ENCODE data around the gene NBPF15. TPM values are rescaled to one million over a fixed set of nuclear protein-coding genes. Genes with fewer than 3 reads are reported as not detected.
A peak's percentile ranks its signal among the peaks of the same experiment; 100 is the strongest.
"Not testable (repeated sequence)": the region's sequence is repeated elsewhere in the genome, so short reads cannot be mapped to it uniquely, and the experiment has no call there.

NBPF15 gene, protein sequence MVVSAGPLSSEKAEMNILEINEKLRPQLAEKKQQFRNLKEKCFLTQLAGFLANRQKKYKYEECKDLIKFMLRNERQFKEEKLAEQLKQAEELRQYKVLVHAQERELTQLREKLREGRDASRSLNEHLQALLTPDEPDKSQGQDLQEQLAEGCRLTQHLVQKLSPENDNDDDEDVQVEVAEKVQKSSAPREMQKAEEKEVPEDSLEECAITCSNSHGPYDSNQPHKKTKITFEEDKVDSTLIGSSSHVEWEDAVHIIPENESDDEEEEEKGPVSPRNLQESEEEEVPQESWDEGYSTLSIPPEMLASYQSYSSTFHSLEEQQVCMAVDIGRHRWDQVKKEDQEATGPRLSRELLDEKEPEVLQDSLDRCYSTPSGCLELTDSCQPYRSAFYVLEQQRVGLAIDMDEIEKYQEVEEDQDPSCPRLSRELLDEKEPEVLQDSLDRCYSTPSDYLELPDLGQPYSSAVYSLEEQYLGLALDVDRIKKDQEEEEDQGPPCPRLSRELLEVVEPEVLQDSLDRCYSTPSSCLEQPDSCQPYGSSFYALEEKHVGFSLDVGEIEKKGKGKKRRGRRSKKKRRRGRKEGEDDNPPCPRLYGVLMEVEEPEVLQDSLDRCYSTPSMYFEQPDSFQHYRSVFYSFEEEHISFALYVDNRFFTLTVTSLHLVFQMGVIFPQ
- 10 to 100 TPM; 12.9 to 24.0 (median 20.7) TPM for total RNA-seq

DNA sequence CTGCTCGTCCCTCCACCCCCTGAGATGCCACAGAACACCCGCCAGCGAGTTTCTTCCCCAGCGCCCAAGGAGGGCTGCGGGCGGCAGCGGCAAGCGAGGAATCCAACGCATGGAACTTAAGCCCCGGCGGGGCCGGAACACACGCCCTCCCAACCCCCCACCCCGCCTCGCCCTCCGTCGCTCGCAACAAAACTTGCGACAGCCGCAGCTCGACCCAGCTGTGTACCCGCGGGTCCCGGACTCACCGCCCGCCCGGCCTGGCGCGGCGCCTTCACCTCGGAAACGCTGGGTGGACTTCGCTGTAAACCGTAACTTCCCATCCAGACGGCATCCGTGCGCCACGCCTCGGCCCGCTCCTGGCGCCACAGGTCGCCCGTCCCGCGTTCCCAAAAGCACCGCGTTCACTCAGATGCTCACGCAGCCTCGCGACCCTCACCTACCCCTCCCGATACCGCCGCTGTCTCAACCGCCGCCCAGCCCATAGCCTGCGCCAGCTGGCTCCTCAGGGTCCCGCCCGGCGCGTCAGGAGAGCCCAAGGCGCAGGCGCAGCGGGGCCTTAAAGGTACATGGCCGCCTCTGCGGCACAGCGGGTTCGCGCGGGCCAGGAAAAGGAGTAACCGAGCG lies at the start of gene NBPF15:
Gene NBPF15 (minus strand): TSS at position 534 of the 624 bp plus-strand sequence. CDS start 21,666 bp downstream, outside the sequence.
- DNase-seq (ENCODE audit: low spot score in 2 of 2): peak; percentile 19 to 35
- WGBS, 2 donors: 0% methylated on average over 26 of the region's 71 CpGs; no CpG with 5 or more reads in 1 of the 2 donors
- not testable (repeated sequence) for H3K9me3 ChIP-seq, H3K27me3 ChIP-seq, H3K36me3 ChIP-seq, H3K4me1 ChIP-seq
- TF ChIP-seq POLR2A (IDR thresholded peaks at IDR 0.05): peak in 1 of 2 donors; percentile 17
- H3K4me3 ChIP-seq: peak within 1 kb of the TSS; percentile 58 to 72 (median 66)
- H3K27ac ChIP-seq: peak within 1 kb of the TSS in 3 of 4 donors; percentile 52 to 71 (median 64)

DNA sequence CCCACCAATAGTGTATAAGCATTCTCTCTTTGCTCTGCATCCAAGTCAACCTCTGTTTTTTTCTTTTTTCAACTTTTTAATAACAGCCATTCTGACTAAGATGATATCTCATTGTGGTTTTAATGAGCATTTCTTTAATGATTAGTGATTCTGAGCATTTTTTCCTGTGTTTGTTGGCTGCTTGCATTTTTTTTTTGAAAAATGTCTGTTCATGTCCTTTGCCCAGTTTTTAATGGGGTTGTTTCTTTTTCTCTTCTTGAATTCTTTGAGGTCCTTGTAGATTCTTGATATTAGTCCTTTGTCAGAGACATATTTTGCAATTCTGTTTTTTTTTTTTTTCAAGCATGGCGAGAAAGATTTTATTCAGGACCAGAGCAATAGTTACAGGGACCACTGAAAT lies 35.0 kb upstream of the NBPF15 start:
- not testable (repeated sequence) for DNase-seq (ENCODE audit: low spot score in 2 of 2); H3K36me3 ChIP-seq; H3K4me3 ChIP-seq; H3K27ac ChIP-seq; H3K27me3 ChIP-seq; H3K9me3 ChIP-seq; H3K4me1 ChIP-seq
- WGBS, 2 donors: 89 to 100% methylated on average over 1 of the region's 1 CpG

DNA sequence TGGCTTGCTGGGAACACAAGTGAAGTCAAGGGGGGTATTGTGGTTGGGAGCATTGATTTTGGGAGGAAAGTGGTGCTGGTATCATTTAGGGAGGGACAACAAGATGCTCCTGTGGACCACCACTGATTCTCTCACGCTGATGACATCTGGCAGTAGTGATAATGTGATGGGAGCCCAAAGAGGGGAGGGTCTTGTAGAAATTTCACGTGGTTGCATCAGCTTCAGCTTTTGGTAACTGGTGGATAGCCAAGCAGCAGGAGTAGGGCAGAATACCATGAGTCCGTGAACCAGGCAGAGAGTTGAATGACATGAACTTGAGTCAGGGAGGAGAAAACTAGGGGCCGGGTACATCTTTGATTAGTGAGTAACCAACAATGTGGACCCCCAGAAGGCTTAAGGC lies 32.7 kb upstream of the NBPF15 start:
- not testable (repeated sequence) for H3K4me3 ChIP-seq; H3K4me1 ChIP-seq; H3K27ac ChIP-seq; H3K36me3 ChIP-seq; DNase-seq (ENCODE audit: low spot score in 2 of 2); H3K27me3 ChIP-seq; H3K9me3 ChIP-seq
- WGBS, 2 donors: 59 to 67% methylated on average over 3 of the region's 4 CpGs

DNA sequence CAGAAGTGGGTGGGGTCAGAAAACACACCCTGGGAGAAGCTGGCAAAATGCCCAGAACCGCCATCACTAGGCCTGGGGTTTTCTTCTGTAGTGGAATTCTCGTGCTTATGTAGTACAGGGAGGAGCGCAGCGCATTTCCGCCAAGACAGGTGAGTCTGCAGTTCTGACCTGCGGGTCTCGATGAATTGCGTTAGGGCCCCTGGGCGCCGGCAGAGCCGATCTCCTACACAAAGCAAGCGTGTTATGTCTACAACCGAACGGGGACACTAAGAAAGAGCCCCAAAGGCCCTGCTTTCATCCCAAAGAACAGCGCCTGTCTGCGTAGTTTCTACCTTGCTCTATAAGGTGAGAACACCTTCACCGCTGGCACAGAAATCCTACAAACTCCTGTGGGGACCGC lies 28.9 kb upstream of the NBPF15 start:
- H3K27me3 ChIP-seq; H3K4me1 ChIP-seq; H3K4me3 ChIP-seq; H3K36me3 ChIP-seq; H3K27ac ChIP-seq; DNase-seq (ENCODE audit: low spot score in 2 of 2); H3K9me3 ChIP-seq: not testable (repeated sequence)
- WGBS, 2 donors: no CpG with 5 or more reads among the region's 18 CpGs

DNA sequence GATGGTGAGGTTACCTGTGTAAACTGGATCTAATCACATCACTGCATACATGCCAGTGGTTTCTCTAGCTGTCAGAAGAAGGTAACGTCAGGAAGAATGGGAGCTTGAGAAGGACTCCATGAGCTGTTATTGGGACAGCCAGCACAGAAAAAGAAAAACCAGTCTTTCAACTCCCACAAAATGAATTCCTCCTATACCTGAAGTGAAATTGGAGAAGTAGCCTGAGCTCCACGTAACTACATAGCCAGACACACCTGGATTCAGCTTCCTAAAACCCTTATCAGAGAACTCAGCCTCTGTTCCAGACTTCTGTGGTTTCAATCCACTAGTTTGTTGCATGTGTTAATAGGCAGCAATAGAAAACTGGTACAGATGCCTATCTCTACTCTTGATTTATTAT lies 25.5 kb upstream of the NBPF15 start:
- not testable (repeated sequence) for H3K4me3 ChIP-seq; DNase-seq (ENCODE audit: low spot score in 2 of 2); H3K9me3 ChIP-seq; H3K36me3 ChIP-seq; H3K27ac ChIP-seq; H3K4me1 ChIP-seq; H3K27me3 ChIP-seq
- 45 to 94% methylated on average over 1 to 2 of the region's 2 CpGs for WGBS, 2 donors

DNA sequence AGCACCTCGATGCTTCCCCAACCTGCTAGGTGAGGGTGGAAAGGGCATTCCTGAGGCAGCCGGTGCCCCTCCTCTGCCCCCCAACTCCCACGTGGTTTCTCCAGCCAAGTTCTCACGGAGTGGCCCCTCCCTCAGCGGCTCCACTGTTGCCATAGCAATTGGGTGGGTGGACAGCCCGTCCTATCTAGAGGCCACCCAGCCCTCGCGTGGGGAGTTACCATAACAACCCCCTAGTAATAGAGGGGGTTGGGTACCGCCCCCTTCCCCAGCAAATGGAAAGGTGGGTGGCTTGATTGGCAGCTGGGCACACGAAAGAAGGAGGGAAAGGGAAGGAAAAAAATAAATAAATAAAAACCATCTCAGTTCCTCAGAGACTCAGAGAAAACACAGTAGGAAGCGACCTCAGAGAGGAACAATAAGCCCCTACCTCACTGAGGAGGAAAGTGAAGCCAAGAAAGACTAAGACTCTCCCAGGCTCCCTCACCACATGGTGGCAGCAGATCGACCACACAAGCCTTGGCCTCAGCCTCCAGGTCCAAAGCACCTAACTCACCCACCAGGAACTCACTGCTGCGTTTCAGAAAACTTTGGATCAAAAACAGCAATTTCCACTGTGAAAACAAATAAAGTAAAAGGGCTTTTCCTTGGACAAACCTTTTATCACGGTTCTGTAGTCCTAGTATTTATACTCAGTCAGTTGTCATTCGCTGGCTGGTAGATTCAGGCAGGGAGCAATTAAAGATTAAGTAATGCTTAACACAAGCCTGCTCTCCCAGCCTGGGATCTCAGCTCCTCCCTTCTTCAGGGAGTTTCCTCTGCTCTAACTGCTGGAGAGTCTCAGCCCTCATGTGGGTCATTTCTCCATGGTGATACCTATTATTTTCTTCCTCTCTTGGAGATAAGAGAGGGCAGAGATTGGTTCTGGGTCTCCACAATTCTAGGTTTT lies 23.9 kb upstream of the NBPF15 start:
- not testable (repeated sequence) for H3K36me3 ChIP-seq; H3K27ac ChIP-seq; DNase-seq (ENCODE audit: low spot score in 2 of 2); H3K27me3 ChIP-seq; H3K9me3 ChIP-seq; H3K4me1 ChIP-seq; H3K4me3 ChIP-seq
- WGBS, 2 donors: 10 to 12% methylated on average over 6 to 7 of the region's 15 CpGs

DNA sequence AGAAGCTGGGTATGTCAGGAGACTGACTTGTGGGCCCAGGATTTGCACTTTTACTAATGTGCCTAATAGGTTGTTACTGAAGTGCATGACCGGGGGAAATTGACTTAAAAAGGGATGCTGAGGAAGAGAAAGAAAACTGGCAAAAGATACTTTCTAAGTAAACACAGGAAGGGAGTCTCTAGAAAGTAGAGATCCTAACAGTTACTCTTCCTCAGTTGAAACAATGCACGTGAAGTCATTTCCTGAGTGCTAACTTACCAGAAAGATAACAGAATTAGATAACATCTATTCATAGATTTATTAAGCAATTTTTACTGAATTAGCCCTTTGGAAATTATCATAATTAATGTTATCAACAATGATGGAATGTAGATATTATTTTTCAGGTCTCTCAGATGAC lies 12.4 kb upstream of the NBPF15 start:
- H3K4me1 ChIP-seq; DNase-seq (ENCODE audit: low spot score in 2 of 2); H3K27ac ChIP-seq; H3K4me3 ChIP-seq; H3K36me3 ChIP-seq; H3K9me3 ChIP-seq; H3K27me3 ChIP-seq: not testable (repeated sequence)
- no CpG with 5 or more reads among the region's 2 CpGs for WGBS, 2 donors

DNA sequence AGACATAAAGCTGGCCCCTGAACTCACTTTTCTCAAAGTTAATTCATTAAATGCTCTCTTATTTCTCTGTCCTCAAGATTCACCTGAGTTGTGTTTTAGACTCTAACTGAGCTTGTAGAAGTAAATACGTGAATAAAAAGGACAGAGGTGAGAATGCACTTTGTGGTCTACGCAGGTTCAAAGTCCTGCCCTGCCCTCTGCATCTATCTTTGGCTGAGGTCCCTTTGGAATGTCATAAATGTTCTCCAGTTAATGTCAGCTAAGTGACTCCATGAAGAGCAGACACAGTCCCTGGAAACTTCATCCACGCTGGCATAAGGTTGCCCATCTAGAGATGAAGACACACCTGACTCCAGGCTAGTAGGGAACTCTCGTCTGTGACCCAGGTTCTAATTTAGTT lies 10.0 kb upstream of the NBPF15 start:
- not testable (repeated sequence) for H3K4me1 ChIP-seq; DNase-seq (ENCODE audit: low spot score in 2 of 2); H3K9me3 ChIP-seq; H3K36me3 ChIP-seq; H3K4me3 ChIP-seq; H3K27ac ChIP-seq; H3K27me3 ChIP-seq
- WGBS, 2 donors: 73 to 83% methylated on average over 3 of the region's 4 CpGs

DNA sequence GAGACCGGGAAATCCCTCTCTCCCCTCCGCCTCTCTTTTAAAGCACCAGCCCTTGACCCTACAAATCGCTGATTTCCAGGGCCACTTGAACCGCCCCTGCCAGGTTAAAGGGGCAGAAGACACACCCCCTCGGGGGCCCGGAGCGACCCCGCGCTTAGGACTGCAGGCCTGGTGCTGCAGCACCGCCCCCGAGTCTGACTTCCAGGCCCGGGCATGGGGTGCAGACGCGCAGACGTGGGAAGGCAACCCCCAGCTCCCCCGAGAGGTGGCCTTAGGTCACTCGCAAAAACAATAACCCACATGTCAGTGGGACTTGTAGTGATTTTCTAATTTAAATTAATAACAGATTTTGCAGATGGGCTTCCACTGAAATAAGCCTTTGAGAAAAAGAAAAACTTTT lies 309 bp upstream of the NBPF15 start:
- H3K4me3 ChIP-seq: peak overlapping the region in 2 of 4 donors; percentile 58 to 63

DNA sequence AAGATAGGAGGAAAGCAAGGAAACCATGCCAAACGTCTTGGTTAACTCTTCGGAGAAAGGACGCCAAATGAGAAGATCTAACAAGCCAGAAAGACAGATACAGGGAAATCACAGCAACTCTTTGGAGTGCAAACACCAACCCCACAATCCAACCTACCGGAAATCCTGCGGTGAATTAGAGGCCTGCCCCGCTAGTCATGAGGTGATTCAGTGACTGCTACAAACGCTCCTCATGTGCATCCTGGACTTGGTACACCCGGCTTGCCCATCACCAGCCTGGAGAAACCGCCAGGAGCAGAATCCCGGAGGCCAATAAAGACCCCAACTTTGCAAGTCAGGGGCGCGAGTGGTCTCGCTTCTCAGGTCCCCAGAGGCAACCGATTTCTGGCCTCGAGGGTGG lies 783 bp downstream of the NBPF15 start:
- not testable (repeated sequence) for H3K36me3 ChIP-seq; H3K27me3 ChIP-seq; DNase-seq (ENCODE audit: low spot score in 2 of 2); H3K9me3 ChIP-seq; H3K4me1 ChIP-seq
- WGBS, 2 donors: no CpG with 5 or more reads among the region's 15 CpGs
- H3K27ac ChIP-seq: peak overlapping the region in 1 of 4 donors; percentile 60
- H3K4me3 ChIP-seq: peak overlapping the region; percentile 58 to 72 (median 66)

More for the DNA sequence above, 309 bp upstream of the NBPF15 start:
- not testable (repeated sequence) for H3K36me3 ChIP-seq; H3K27me3 ChIP-seq; H3K27ac ChIP-seq; H3K4me1 ChIP-seq; H3K9me3 ChIP-seq; DNase-seq (ENCODE audit: low spot score in 2 of 2)
- WGBS, 2 donors: no CpG with 5 or more reads among the region's 17 CpGs

DNA sequence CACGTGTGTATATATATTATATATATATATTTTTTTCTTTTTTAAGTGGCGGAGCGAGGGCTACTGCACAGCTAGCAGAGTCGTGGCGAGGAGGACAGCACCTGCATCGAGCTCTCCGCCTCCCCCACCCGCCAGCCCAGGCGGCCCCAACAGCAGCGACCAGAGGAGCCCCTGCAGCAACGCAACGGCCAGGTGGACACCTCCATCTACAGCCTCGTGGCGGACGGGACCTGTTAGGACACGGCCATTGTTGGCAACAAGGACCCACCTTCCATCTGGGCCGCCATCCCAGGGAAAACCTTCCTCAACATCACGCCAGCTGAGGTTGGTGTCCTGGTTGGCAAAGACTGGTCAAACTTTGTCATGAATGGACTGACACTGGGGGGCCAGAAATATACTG lies 19.1 kb downstream of the NBPF15 start:
- DNase-seq (ENCODE audit: low spot score in 2 of 2); H3K4me1 ChIP-seq; H3K27me3 ChIP-seq; H3K36me3 ChIP-seq; H3K9me3 ChIP-seq; H3K4me3 ChIP-seq; H3K27ac ChIP-seq: not testable (repeated sequence)
- 94 to 96% methylated on average over 17 to 18 of the region's 18 CpGs for WGBS, 2 donors

DNA sequence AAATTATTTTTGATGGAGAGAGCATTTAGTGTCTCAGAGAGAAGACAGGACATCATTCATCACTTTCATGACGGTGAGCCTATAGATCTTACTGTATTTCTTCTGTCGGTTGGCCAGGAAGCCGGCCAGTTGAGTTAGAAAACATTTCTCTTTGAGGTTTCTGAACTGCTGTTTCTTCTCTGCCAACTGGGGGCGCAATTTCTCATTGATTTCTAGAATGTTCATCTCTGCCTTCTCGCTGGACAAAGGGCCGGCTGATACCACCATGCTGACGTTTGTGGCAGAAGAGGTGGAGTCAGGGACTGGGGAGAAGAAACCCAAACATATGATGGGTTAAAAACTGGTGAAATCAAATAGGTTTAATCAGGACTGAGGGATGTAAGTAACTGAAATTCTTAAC lies 21.7 kb downstream of the NBPF15 start:
- not testable (repeated sequence) for H3K27me3 ChIP-seq

More for the DNA sequence above, 21.7 kb downstream of the NBPF15 start:
- H3K4me3 ChIP-seq; H3K4me1 ChIP-seq; DNase-seq (ENCODE audit: low spot score in 2 of 2); H3K27ac ChIP-seq; H3K9me3 ChIP-seq: not testable (repeated sequence)
- WGBS, 2 donors: 29 to 33% methylated on average over 6 to 7 of the region's 7 CpGs
- H3K36me3 ChIP-seq: peaks cover 0 to 16% (median 0%) of the 10 kb centered on the region in 3 donors
